Measurements from ENCODE around the gene CD86.

CD86 gene

DNA sequence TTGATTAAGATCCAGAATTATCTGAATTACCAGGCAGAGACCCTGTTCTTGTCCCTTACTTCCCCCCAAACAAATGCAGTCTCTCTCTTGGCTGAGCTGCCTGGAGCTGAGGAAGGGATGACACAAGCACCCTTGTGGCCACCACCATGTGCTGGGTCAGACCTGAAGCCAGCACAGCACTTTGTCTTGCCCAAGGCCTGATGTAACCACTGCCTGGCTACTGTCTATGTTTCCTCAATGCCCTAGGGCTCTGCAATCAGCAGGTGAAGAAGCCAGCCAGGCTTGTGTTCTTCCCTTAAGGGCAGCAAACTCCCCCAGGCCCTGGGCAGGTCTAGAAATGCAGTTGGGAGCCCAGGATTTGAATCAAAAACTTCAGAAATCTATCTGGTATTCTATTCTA is 112.5 kb downstream of the CD86 start:
- DNase-seq: no peak

DNA sequence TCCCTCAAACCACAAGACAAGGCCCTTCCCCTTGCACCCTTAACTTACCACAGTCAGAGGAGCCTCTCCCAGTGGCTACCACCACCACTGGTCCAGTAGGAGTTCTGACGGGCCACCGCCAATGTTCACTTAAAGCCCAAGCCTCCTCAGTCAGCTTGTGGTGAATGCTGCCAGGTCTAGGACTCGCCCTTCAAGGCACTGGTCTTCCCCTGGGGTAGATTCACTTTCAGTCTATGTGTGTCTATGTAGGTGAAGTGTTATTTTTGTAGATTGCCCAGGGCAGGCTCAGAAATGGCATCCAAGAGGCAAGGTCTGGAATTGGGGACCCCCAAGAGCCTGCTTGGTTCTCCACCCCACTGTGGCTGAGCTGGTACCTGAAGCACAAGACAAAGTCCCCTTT is 112.9 kb downstream of the CD86 start:
- DNase-seq: no peak

DNA sequence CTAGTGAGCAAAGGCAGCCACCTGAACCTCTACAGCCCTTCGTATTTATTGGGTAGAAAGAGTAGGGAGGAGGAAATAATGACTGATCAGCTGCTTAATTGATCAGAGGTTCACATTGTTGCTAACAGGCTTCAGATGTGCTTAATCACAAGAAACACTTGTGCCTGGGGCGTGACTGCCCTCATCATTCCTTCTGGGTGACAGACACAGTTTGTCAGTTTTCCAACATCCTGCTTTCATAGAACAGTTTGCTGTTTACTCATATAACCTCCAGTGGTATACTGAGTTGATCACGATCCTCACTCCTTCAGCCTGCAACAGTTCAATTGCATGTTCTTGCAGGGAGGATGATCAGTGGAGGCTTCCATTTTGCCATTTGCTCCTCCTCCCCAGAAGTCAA is 114.7 kb downstream of the CD86 start:
- no peak for DNase-seq

All from NCI-H2171 treated with DMSO at 0.1 percent for 48 hours (cell line).